HepG2 (cell line): ENCODE data around the gene PNPLA8. TPM values are rescaled to one million over a fixed set of nuclear protein-coding genes. Genes with fewer than 3 reads are reported as not detected.

Experiments used
- ATAC-seq: fragments of 200-7000 bp; cut with Tn5 transposase; 3 replicates; pipeline ENCODE4 v1.9.1; 2020; ENCODE audit warnings: mild to moderate bottlenecking, moderate library complexity
- BruUV-seq: library from RNA; stranded (reverse); fragments of 400-500 nt; replicated peaks from 2 replicates; lab custom pipeline; 2021; lab: Mats Ljungman, UMichigan
- CTCF ChIA-PET: fragments of 300-600 bp; formaldehyde crosslinking; extraction: SDS; loops from one replicate; lab custom pipeline; 2021; ENCODE audit warnings: low total read pairs, inconsistent platforms, low intra/inter-chr PET ratio; lab: Yijun Ruan, JAX
- POLR2A ChIA-PET: fragments of 350-600 bp; sonication (Branson Sonifier 250); formaldehyde crosslinking; loops from one replicate; lab custom pipeline; 2020; ENCODE audit warnings: antibody characterized with exemption, inconsistent platforms; lab: Yijun Ruan, JAX
- DNase-seq: peaks from one replicate; pipeline ENCODE4 v3.0.0-alpha.2; 2015; ENCODE audit warnings: low spot score
- FAIRE-seq: peaks from 3 replicates; lab custom pipeline; 2011; peaks lifted over from hg19 to GRCh38; lab: Jason Lieb, UNC
- H2AFZ ChIP-seq: one replicate; pipeline ENCODE4 v1.6.1; 2011; ENCODE audit warnings: low read length, inconsistent platforms
- H3K27ac ChIP-seq: fragments of 300-600 bp; 3 replicates; pipeline ENCODE4 v1.8.0; 2011; ENCODE audit warnings: mixed run types, mild to moderate bottlenecking, mixed read lengths, low read length, inconsistent platforms; ENCODE audit not compliant: insufficient read depth; ENCODE audit errors: extremely low read length
- H3K27me3 ChIP-seq, 2 experiments: fragments of 200-600 bp in 1 of 2; 2 replicates in 1 of 2; 3 replicates in 1 of 2; pipeline versions ENCODE4 v1.6.0 to v1.8.0; 2011; ENCODE audit warnings: low read length in 2 of 2, mild to moderate bottlenecking in 2 of 2, moderate library complexity in 2 of 2, inconsistent platforms in 1 of 2; ENCODE audit not compliant: insufficient read depth in 2 of 2, control insufficient read depth in 1 of 2
- H3K36me3 ChIP-seq, 2 experiments: fragments of 200-600 bp in 1 of 2; replicated peaks in 1 of 2; 2 replicates in 1 of 2; 3 replicates in 1 of 2; pipeline versions ENCODE4 v1.5.1 to v1.8.0; 2011; ENCODE audit warnings: low read length in 2 of 2, inconsistent platforms in 1 of 2; ENCODE audit not compliant: insufficient read depth in 2 of 2, control insufficient read depth in 1 of 2
- H3K4me1 ChIP-seq: 2 replicates; pipeline ENCODE4 v1.5.1; 2012; ENCODE audit warnings: low read length, inconsistent platforms; ENCODE audit not compliant: insufficient read depth
- H3K4me2 ChIP-seq: 2 replicates; pipeline ENCODE4 v1.6.0; 2011; ENCODE audit warnings: low read depth, low read length, inconsistent platforms
- H3K4me3 ChIP-seq, 3 experiments: fragments of 200-600 bp in 1 of 3; sonication (generic), shearing (Covaris generic) in 1 of 3; replicated peaks in 1 of 3; 2 replicates each; pipeline ENCODE4 v1.5.1; 2011 to 2016; ENCODE audit warnings: low read length in 3 of 3, inconsistent platforms in 2 of 3, low read depth in 2 of 3, mild to moderate bottlenecking in 2 of 3, control low read depth in 1 of 3, mixed read lengths in 1 of 3; ENCODE audit not compliant: insufficient read depth in 1 of 3
- H3K79me2 ChIP-seq: one replicate; pipeline ENCODE4 v1.6.1; 2011; ENCODE audit warnings: low read length, inconsistent platforms; ENCODE audit not compliant: insufficient read depth
- H3K9ac ChIP-seq: 2 replicates; pipeline ENCODE4 v1.6.0; 2011; ENCODE audit warnings: mild to moderate bottlenecking, low read depth, low read length, inconsistent platforms; ENCODE audit not compliant: insufficient read depth
- H3K9me3 ChIP-seq: 2 replicates; pipeline ENCODE4 v1.5.1; 2012; ENCODE audit warnings: mild to moderate bottlenecking, low read length
- H4K20me1 ChIP-seq: 2 replicates; pipeline ENCODE4 v1.6.0; 2011; ENCODE audit warnings: inconsistent platforms, mild to moderate bottlenecking, low read length, moderate library complexity; ENCODE audit not compliant: insufficient read depth
- CENPBD1 ChIP-seq: sonication (generic); formaldehyde crosslinking; IDR thresholded peaks from 2 replicates; pipeline ENCODE4 v1.8.0; 2022; ENCODE audit warnings: missing genetic modification reagents, low read depth, mild to moderate bottlenecking, borderline replicate concordance
- FOXJ3 ChIP-seq: sonication (generic); formaldehyde crosslinking; IDR thresholded peaks from 2 replicates; pipeline ENCODE4 v1.4.0; 2020; ENCODE audit warnings: missing genetic modification reagents, mild to moderate bottlenecking, borderline replicate concordance
- GATA4 ChIP-seq: sonication (generic); IDR thresholded peaks from 2 replicates; pipeline ENCODE4 v1.6.1; 2016; ENCODE audit warnings: antibody characterized with exemption, low read depth, borderline replicate concordance
- HNF4A ChIP-seq: sonication (generic); formaldehyde crosslinking; IDR thresholded peaks from 2 replicates; pipeline ENCODE4 v1.4.0; 2020; ENCODE audit warnings: missing genetic modification reagents
- RARG ChIP-seq: sonication (generic); formaldehyde crosslinking; IDR thresholded peaks from 2 replicates; pipeline ENCODE4 v1.4.0; 2020; ENCODE audit warnings: low read depth, mild to moderate bottlenecking, missing genetic modification reagents
- SETDB1 ChIP-seq: sonication (generic); formaldehyde crosslinking; IDR thresholded peaks from 2 replicates; pipeline ENCODE4 v1.5.1; 2020; ENCODE audit warnings: missing genetic modification reagents, mild to moderate bottlenecking, borderline replicate concordance
- THRA ChIP-seq: sonication (generic); formaldehyde crosslinking; IDR thresholded peaks from 2 replicates; pipeline ENCODE4 v1.4.0; 2020; ENCODE audit warnings: missing genetic modification reagents, borderline replicate concordance
- ZBTB3 ChIP-seq: sonication (generic); formaldehyde crosslinking; IDR thresholded peaks from 2 replicates; pipeline ENCODE4 v1.4.0; 2020; ENCODE audit warnings: low read depth, mild to moderate bottlenecking, moderate library complexity, missing genetic modification reagents, borderline replicate concordance
- ZNF260 ChIP-seq: sonication (generic); formaldehyde crosslinking; IDR thresholded peaks from 2 replicates; pipeline ENCODE4 v1.4.0; 2020; ENCODE audit warnings: missing genetic modification reagents, low read depth, mild to moderate bottlenecking, borderline replicate concordance
- ZNF704 ChIP-seq: sonication (generic); formaldehyde crosslinking; IDR thresholded peaks from 2 replicates; pipeline ENCODE4 v1.8.1; 2023; ENCODE audit warnings: mild to moderate bottlenecking, inconsistent platforms, moderate library complexity, missing genetic modification reagents, borderline replicate concordance
- ZNF781 ChIP-seq: sonication (generic); formaldehyde crosslinking; IDR thresholded peaks from 2 replicates; pipeline ENCODE4 v1.5.1; 2020; ENCODE audit warnings: borderline replicate concordance, mild to moderate bottlenecking, missing genetic modification reagents; ENCODE audit errors: not compliant biosample characterization
- WGBS: methylation state at CpG from one replicate; pipeline ENCODE4 v1.1.6; 2017; ENCODE audit warnings: low lambda C conversion rate; 5-methylcytosine and 5-hydroxymethylcytosine counted together
- in situ Hi-C: cut with HindIII; loops from 2 replicates; pipeline ENCODE4 v1.10.0; 2017; ENCODE audit warnings: low pct_unique_long_range_greater_than_20kb; ENCODE audit not compliant: extremely low pct_ligation_motif_present
- intact Hi-C: fragments of 100-400 bp; cut with micrococcal nuclease; formaldehyde crosslinking; loops from one replicate; pipeline ENCODE4 v1.10.0; 2022; ENCODE audit not compliant: unreplicated experiment
- polyA plus RNA-seq, 8 experiments: library from polyadenylated mRNA; depleted of rRNA in 3 of 8; stranded (reverse) in 7 of 8; unstranded in 1 of 8; fragments of >200 nt; fragmentation: Illumina TruSeq in 4 of 8; extraction: Trizol in 4 of 8; gene quantifications; 2 replicates each; pipeline versions ENCODE4 v1.2.1 to v1.2.3, GENCODE V29; 2011 to 2016; ENCODE audit warnings: low read depth in 4 of 8, missing spikeins in 1 of 8, mixed read lengths in 1 of 8; ENCODE audit not compliant: insufficient read depth in 1 of 8
- total RNA-seq, 5 experiments: library from RNA; depleted of rRNA; stranded (reverse); fragments of >200 nt; fragmentation: Illumina TruSeq; extraction: Trizol; gene quantifications; 2 replicates each; pipeline ENCODE4 v1.2.3, GENCODE V29; 2016; ENCODE audit warnings: low read depth in 1 of 5
- TF ChIP-seq, protein P1 (sequence below): sonication (generic); formaldehyde crosslinking; IDR thresholded peaks from 2 replicates; pipeline ENCODE4 v1.8.1; 2023; ENCODE audit warnings: mild to moderate bottlenecking, missing genetic modification reagents

The PNPLA8 gene
- total and polyA plus RNA-seq, 2 of the 13 experiments (the other 11 are each of a cell fraction or from before 2014, with no cell fraction given) = 6.3 to 11.4 TPM

DNA sequence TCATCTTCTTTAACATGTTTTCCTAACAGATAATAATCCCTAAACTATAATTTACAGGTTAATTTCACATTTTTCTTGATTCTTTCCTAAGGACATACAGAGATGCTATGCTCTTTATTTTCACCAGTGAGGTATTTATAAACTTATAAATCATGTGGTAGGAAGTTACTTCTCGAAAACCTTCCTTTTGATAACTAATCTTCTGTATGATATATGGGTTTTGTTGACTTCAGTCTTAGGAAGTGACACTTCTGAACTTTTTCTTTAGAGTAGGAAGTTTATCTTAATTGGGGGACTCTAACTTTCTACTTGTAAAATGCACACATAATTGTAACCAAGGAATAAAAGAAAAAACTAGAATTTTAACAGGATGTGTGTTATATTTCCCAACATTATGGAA, 9.8 kb upstream of the PNPLA8 start:
- Histone ChIP-seq H2AFZ (no peak overlapping the region), H3K9ac (no peak overlapping the region)
- in situ Hi-C loops = no loop called here
- BruUV-seq = no TSS peak
- ATAC-seq = no peak
- TF ChIP-seq HNF4A (CRISPR knock-in tag) (no peak), ZNF781 (CRISPR knock-in tag) (no peak), FOXJ3 (no peak), THRA (CRISPR knock-in tag) (no peak)
- TF ChIP-seq, protein P1, sequence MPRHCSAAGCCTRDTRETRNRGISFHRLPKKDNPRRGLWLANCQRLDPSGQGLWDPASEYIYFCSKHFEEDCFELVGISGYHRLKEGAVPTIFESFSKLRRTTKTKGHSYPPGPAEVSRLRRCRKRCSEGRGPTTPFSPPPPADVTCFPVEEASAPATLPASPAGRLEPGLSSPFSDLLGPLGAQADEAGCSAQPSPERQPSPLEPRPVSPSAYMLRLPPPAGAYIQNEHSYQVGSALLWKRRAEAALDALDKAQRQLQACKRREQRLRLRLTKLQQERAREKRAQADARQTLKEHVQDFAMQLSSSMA = no peak
- TF ChIP-seq, all 625 proteins: peak for 0
- Histone ChIP-seq H3K9me3 (no peaks in the 10 kb centered on the region), H3K27ac (no peak overlapping the region), H3K4me2 (no peak overlapping the region), H3K79me2 (no peaks in the 10 kb centered on the region), H3K36me3 (no peaks in the 10 kb centered on the region), H3K4me3 (no peak overlapping the region), H4K20me1 (no peaks in the 10 kb centered on the region), H3K27me3 (no peaks in the 10 kb centered on the region; a peak in 2 of 5 replicates), H3K4me1 (no peaks in the 10 kb centered on the region)
- FAIRE-seq = no peak
- POLR2A ChIA-PET = no interaction called here
- CTCF ChIA-PET = no interaction called here
- WGBS = 0% methylated on average over 1 of the region's 1 CpG
- intact Hi-C loops = no loop called here
- no peak for DNase-seq

- Histone ChIP-seq H3K4me2 (no peak overlapping the region), H3K27ac (no peak overlapping the region), H3K9me3 (no peaks in the 10 kb centered on the region), H3K79me2 (no peaks in the 10 kb centered on the region), H3K9ac (no peak overlapping the region), H2AFZ (no peak overlapping the region), H3K4me3 (no peak overlapping the region), H3K27me3 (no peaks in the 10 kb centered on the region; a peak in 2 of 5 replicates), H3K36me3 (no peaks in the 10 kb centered on the region), H4K20me1 (no peaks in the 10 kb centered on the region), H3K4me1 (no peaks in the 10 kb centered on the region)
- no peak for DNase-seq
- in situ Hi-C loops (no loop called here), intact Hi-C loops (no loop called here)
- CTCF ChIA-PET = no interaction called here
- no peak for FAIRE-seq
- no TSS peak for BruUV-seq
- ATAC-seq = no peak
- 17% methylated on average over 5 of the region's 5 CpGs for WGBS
- POLR2A ChIA-PET = no interaction called here
- TF ChIP-seq ZNF260 = no peak
- no peak for TF ChIP-seq SETDB1 (CRISPR knock-in tag)
- no peak for TF ChIP-seq ZBTB3 (CRISPR knock-in tag)
- TF ChIP-seq CENPBD1 = no peak
- TF ChIP-seq FOXJ3 = no peak
- no peak for TF ChIP-seq RARG (CRISPR knock-in tag)
- no peak for TF ChIP-seq ZNF704 (CRISPR knock-in tag)
- TF ChIP-seq GATA4 = no peak
Observed at GRCh38 chr7:108535257-108535656, 9.3 kb upstream of the PNPLA8 start.
